K562 (cell line): ENCODE results near the gene C16orf78.

Source experiments
- BCLAF1 ChIP-seq, 2 experiments: fragments of 450-650 bp in 1 of 2; IDR thresholded peaks; 2 replicates each; pipeline ENCODE4 v1.6.1; 2011 to 2017; ENCODE audit warnings: low read depth in 2 of 2, antibody characterized with exemption in 1 of 2, borderline replicate concordance in 1 of 2, low read length in 1 of 2, mild to moderate bottlenecking in 1 of 2, mixed read lengths in 1 of 2; ENCODE audit not compliant: control insufficient read depth in 1 of 2
- CTCF ChIP-seq, 3 experiments: IDR thresholded peaks in 2 of 3; conservative IDR thresholded peaks in 1 of 3; 2 replicates each; pipeline ENCODE4 v1.5.1; 2011 to 2012; ENCODE audit warnings: low read length in 3 of 3, mild to moderate bottlenecking in 3 of 3, control low read depth in 2 of 3, improper control_type of control experiment in 1 of 3, inconsistent platforms in 1 of 3, low read depth in 1 of 3, mixed read lengths in 1 of 3, moderate library complexity in 1 of 3; ENCODE audit not compliant: insufficient read depth in 2 of 3
- ETV5 ChIP-seq: sonication (generic); formaldehyde crosslinking; IDR thresholded peaks from 2 replicates; pipeline ENCODE4 v1.4.0; 2020; ENCODE audit warnings: low read depth, mild to moderate bottlenecking, missing genetic modification reagents
- FOXJ3 ChIP-seq: sonication (generic); formaldehyde crosslinking; IDR thresholded peaks from 2 replicates; pipeline ENCODE4 v1.4.0; 2020; ENCODE audit warnings: mild to moderate bottlenecking, missing genetic modification reagents
- GABPB1 ChIP-seq: sonication (generic); formaldehyde crosslinking; IDR thresholded peaks from 2 replicates; pipeline ENCODE4 v1.8.0; 2022; ENCODE audit warnings: mild to moderate bottlenecking, missing genetic modification reagents
- KLF6 ChIP-seq: fragments of 250-450 bp; sonication (Bioruptor Pico); IDR thresholded peaks from 2 replicates; pipeline ENCODE4 v1.4.0; 2020; ENCODE audit warnings: mild to moderate bottlenecking, moderate library complexity, borderline replicate concordance
- NR0B1 ChIP-seq: fragments of 450-650 bp; IDR thresholded peaks from one replicate; pipeline ENCODE4 v1.6.1; 2018; ENCODE audit warnings: mild to moderate bottlenecking, moderate library complexity; ENCODE audit not compliant: partially characterized antibody
- ZNF224 ChIP-seq: sonication (generic); formaldehyde crosslinking; IDR thresholded peaks from 2 replicates; pipeline ENCODE4 v1.8.0; 2022; ENCODE audit warnings: mild to moderate bottlenecking, missing genetic modification reagents
- ZNF444 ChIP-seq: fragments of 250-450 bp; sonication (Bioruptor Pico); IDR thresholded peaks from 2 replicates; pipeline ENCODE4 v1.4.0; 2020; ENCODE audit warnings: mild to moderate bottlenecking, moderate library complexity
- ZNF695 ChIP-seq: fragments of 450-650 bp; formaldehyde crosslinking; IDR thresholded peaks from 2 replicates; pipeline ENCODE4 v1.4.0; 2020; ENCODE audit warnings: mild to moderate bottlenecking, moderate library complexity

- TF ChIP-seq CTCF (IDR thresholded peaks at IDR 0.05 in 2 of 3, conservative IDR thresholded peaks at IDR 0.05 in 1 of 3; ENCODE audit: insufficient read depth in 2 of 3, low read depth in 1 of 3, low read length in 3 of 3): no peak
- no peak for TF ChIP-seq GABPB1
- TF ChIP-seq FOXJ3 (CRISPR knock-in tag): no peak
- no peak for TF ChIP-seq ZNF444 (CRISPR knock-in tag)
- TF ChIP-seq NR0B1: no peak
- TF ChIP-seq ETV5 (CRISPR knock-in tag): no peak
- TF ChIP-seq ZNF695 (CRISPR knock-in tag): no peak
- TF ChIP-seq BCLAF1 (IDR thresholded peaks at IDR 0.05; ENCODE audit: borderline replicate concordance in 1 of 2, control insufficient read depth in 1 of 2, low read depth in 2 of 2, low read length in 1 of 2): no peak
- TF ChIP-seq ZNF224: no peak
- no peak for TF ChIP-seq KLF6 (CRISPR knock-in tag)
These were observed 54.2 kb downstream of the C16orf78 start for GRCh38 chr16:49427771-49428170.
